ENCODE data around the gene SFSWAP.

SFSWAP gene

DNA sequence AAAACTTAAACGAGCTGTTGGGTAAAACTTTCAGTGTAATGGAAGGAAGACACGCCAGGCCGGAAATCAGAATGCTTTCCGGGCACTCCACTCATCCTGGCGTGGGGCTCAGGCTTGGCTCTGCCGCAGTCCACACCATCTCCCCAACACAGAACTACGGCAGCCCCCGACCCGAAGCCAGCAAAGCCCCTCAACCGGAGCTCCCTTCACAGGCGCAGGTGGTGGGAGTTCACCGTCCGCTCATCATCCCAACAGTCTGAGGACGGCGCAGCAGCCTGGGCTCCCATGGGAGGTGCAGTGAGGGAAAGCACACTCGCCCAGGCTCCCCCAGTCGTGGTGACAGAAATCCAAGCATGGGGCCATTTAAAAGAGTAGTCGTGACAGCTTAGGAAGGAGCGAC is 106.4 kb downstream of the SFSWAP start:
- no peak for DNase-seq (ENCODE audit: low spot score)

DNA sequence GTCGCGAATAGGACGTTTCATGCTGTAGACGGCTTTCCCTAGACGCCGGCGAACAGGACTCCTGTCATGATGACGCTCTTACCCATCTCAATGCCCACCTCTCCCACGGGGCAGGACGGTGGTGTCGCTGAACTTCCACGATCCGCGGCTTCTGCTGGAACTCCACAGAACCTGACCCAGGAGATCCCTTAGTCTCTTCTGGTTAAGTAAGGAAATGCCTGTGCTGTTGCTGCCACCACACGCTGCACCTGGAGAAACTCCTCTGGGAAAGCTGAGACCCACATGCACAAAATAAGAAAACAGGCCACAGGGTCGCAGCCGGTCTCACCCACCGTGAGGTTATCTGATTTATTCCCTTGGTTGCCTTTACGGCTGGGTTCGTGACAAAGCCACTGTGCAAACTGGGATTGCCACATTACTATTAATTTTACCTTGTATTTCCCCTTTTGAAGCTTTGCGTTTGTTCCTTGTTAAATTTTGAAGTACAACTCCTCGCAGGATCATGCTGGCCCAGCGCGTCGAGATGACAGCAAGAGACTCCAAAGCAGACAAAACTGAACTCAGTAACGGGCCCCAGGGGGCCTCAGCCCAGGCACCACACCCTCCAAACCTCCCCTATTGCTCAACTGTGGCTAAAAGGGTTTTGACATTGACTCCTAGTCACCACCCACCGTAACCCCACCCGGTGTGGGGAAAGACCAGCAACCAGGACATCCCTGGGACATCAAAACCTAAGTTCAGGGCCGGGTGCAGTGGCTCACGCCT is 108.1 kb downstream of the SFSWAP start:
- DNase-seq (ENCODE audit: low spot score) = no peak

DNA sequence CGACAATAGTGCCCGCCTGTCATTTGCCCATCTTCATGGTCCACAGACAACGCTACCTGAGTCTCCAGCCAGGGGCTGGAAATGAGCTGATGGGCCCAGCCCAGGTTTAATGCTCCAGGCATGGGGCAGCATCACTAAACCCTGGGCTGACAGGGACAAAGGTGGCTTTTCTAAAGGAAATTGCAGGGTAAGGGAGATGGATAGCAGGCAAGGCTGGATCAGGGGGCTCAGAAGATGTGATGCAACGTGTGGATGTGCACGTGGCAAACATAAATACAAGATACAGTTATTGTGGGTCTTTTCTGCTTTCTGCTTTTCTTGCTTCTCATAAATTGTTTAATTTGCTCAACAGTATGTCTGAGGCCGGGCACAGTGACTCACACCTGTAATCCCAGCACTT is 113.6 kb downstream of the SFSWAP start:
- DNase-seq (ENCODE audit: low spot score) = no peak

DNA sequence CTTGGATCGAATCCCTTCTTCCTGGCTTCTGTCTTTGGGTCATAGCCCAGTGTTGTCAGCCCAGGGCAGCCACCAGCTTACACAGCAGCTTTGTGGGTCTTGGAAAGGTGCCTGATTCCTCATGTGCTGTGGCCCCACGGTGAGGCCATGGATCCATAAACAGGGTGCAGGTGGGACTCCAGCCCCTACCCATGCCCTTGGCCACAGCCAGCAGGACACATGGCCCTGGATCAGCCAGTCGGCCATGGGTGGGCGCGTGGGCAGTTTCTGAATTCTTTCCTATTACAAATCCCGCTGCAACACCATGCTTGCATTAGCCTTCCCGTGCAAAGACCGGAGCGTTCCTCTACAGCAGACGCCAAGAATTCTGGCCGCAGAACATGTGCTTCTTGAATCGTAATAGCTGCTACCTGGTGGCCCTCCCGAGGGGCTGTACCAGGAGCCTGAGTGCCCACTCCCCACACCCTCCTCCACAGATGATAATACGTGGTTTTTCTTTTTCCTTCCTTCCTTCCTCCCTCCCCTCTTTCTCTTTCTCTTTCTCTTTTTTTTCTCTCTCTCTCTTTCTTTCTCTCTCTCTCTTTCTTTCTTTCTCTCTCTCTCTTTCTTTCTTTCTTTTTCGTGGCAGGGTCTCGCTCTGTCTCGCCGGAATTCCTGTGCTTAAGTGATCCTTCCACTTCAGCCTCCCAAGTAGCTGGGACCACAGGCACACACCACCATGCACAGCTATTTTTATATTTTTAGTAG is 114.4 kb downstream of the SFSWAP start:
- no peak for DNase-seq (ENCODE audit: low spot score)

DNA sequence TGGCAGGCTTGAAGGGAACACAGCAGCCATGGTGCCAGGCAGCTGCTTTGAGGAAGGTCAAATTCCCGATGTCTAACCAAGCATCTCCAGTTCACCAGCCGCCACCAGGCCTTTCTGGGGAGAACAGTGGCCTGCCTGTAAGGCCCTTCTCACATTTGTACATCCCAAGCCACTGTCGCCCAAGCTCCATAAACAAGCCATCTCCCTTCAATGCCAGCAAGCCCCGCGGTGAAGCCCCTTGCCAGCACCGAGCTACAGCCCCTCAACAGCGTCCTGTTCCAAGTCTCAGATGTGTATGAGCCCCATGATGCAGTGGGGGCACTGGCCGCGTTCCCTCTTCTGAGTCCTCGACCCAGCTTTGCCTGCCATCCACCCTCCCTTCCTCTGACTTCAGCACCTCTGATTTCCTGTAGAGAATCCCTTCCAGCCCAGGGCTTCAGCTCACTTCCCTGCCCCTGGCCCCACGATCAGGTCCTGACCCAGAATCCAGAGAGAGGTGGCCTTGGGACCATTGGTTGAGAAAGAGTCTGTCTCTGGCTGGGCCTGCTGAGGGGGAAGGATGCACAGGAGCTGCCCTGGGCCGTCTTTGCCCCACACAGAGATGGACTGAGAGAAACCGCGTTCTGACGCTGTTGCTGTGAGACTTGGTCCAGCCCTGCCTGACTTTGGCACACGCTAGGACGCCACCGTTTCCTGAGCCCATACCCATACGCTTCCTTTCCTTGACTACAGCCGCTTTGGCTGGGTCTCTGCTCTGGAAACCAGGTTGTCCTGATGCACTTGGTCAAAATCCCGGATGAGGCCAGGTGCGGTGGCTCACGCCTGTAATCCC is 115.4 kb downstream of the SFSWAP start:
- no peak for DNase-seq (ENCODE audit: low spot score)

DNA sequence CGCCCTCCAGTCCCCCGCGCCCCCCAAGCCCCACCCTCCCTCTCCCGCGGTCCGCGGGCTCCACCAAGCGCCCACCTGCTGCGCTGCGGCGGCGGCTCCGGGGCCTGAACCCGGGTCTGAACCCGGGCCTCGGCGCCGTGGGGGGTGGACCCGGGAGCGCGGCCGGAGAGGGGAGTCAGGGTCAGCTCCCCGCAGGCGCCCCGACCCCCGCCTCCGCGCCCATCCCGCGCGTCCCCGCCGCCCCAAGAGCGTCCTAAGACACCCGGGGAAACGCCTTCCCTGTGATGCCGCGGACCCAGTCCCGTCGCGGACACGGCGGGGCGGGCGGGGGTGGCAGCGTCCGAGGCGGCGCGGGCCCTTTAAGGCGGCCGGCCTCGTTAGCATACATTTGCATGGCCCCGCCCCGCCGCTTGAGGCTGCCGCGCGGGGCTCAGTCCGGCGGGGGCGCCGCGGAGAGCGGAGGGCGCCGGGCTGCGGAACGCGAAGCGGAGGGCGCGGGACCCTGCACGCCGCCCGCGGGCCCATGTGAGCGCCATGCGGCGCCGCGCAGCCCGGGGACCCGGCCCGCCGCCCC is 117.2 kb downstream of the SFSWAP start, which contains the start of gene MMP17:
Gene MMP17, plus strand, starts transcription at position 433 of the 574 bp plus-strand sequence. Its CDS starts 102 bp downstream, at position 535.
- DNase-seq (ENCODE audit: low spot score) = peak; percentile 63

DNA sequence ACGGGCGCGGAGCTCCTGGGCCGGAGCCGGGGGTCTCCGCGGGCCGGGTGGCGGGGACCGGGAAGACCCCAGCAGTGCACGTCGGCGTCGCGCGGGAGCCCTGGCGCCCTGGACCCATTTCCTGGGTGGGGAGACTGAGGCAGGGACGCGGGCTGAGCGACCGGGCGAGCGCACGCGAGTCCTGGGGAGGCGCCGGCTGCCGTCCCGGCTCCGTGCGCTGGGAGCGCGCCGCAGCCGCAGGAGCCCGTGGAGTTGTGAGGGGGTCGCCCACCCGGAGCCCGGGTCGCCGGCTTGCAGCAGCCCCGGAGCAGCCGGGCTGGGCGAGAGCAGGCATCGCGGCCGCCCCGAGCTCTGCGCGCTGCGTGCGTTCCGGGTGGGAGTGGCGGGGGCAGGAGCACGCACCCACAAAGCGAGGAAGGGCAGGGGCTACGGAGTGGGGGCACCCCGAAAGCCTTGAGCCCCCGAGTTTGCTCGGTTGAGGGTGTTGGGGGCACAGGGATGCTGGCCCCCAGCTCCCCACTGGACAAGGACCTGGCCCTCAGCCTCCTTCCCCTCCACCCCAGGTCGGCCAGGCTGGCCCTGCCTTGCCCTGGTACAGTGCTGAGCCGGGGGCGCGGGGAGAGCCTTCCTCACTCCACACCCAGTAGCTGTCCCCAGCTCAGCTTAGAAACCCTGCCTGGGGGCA is 117.9 kb downstream of the SFSWAP start:
- DNase-seq (ENCODE audit: low spot score) = peak; percentile 40

DNA sequence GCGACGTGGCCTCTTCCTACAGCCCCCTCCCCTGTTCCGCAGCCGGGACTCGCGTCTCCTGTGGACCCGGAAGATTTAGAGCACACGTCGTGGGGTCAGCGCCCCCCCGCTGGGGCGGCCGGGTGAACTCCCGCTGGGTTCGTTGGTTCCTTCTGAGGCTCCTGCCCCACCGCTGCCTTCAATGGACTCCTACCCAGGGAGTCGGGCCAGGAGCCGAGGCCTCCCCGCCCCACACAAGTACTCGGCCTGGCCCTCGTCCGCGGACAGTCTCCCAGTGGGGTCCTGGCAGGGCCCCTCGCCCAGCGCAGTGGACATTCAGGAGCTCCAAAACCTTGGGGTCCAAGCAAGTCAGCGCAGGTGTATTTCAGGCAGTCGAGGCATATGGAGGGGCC is 118.5 kb downstream of the SFSWAP start:
- DNase-seq (ENCODE audit: low spot score) = no peak

DNA sequence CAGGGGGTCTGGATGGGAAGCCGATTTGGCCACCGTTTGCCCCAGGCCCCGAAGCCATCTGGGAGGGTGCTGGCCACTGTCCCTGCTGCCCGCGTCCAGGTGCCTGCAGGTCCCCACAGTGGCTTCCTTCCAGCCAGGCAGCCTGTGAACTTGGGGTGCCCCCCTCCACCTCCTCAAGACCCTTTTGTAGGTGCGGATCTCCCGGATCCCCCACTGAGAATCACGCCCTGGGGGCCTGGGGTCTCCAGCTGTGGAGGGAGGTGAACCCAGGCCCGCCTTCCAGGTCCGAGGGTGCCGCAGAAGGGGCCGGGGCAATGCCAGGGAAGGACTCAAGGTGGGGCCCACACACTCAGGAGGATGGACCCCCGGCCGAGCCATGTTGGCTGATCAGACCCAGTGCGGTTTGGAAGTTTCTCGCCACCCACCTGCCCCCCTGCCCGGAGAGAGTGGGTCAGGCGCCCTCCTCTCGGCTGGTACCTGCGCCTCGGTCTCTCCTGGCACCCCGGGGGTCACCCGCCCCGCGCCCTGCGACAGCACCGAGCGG is 119.0 kb downstream of the SFSWAP start:
- DNase-seq (ENCODE audit: low spot score) = no peak

DNA sequence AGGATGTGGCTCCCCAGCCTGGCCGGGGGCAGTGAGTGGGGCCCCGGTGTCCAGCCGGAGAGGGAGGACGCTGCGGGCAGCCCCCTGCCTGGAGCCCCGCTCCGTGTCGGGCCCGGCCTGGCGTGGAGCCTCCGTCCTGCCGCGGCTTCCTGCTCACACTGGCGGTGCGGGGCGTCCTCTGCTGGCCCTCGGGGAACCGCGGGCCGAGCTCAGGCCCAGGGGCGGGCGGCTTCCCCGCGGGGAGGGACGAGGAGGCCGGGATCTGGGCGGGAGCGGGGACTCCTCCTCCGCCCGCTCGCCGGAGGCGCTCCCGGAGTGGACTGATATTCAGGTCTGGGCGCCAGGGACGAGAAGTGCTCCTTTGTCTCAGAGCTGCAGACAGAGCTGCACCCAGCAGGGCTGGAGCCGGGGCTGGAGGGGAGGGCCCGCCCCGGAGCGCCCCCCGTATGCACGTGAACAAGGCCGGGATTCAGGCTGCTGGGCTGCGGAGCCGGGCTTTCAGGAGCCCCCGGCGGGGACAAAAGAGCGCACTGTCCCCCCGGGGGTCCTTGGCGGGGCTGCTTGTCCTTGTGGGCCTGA is 119.5 kb downstream of the SFSWAP start:
- DNase-seq (ENCODE audit: low spot score) = peak; percentile 74

DNA sequence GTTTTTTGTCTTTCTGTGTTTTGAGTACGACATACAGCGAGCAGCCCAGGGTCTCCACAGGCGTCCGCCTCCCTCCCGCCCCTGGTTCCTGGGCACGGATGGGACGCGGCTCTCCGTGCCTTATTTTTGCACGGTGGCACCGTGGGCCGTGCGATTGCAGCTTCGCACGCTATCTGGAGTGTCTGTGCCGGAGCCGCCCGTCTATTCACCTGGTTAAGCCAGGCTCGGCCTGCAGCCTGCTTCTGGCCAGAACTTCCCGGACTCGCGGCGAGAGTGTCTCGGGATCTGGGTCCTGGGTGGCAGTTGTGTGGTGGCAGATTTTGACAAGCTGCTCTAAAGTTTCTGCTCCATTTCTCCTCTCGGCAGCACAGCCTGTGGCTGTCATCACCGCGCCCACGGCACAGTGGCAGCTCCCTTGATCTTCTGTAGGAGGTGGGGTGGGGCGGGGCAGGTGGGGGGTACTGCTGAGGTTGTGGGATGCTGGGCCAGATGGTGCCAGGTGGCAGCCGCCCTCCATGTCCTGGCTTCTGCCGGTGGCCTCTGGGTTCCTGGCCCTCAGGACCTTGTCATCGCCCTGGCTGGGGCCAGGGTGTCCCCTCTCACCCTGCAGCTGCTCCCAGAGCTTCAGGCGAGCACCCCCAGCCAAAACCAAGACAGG is 120.2 kb downstream of the SFSWAP start:
- no peak for DNase-seq (ENCODE audit: low spot score)

DNA sequence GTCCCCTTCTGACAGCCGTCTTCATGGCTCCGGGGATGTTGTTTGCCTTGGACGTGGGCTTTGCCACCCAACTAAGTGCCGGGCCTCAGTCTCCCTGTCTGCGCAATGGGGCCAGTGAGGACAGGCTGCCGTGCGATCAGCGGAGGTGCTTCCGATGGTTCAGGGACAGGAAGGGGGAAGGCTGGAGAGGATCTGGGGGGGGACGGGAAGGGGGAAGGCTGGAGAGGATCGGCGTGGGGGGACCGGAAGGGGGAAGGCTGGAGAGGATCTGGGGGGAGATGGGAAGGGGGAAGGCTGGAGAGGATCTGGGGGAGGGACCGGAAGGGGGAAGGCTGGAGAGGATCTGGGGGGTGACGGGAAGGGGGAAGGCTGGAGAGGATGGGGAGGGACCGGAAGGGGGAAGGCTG is 120.7 kb downstream of the SFSWAP start:
- no peak for DNase-seq (ENCODE audit: low spot score)

DNA sequence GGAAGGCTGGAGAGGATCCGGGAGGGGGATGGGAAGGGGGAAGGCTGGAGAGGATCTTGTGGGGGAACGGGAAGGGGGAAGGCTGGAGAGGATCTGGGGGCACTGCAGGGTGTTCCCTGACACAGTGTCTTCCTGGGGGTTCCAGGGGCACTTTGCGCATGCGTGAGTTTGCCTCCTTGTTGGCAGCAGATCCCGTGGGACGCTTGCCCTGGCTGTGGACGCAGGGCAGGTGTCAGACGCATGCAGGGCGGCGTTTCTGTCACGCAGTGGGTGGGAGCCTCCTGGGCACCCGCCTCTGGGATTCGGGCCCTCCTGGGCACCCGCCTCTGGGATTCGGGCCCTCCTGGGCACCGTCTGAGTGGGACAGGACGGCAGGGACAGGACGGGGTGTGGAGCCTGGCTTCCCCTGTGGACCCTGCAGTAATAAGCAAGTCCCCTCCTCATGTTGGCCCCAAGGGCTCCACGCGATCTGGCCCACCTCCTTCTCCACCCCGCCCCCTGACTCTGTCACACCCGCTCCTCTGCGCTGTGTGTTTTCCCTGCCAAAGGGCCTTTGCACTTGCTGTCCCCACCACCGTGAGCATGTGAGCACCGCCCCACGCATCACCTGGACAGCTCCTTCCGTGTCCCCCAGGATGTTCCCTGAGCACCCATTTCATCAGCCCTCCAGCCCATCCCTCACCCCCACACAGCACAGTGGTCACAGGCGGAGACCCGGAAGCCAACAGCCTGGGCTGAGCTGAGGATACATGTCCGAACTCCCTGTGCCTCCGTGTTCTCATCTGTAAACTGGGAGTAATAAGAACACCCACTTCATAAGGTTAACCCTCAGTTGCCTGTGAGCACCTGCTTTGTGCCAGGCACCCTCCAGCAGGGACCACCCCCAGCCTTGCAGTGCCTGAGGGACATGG is 121.7 kb downstream of the SFSWAP start:
- no peak for DNase-seq (ENCODE audit: low spot score)

DNA sequence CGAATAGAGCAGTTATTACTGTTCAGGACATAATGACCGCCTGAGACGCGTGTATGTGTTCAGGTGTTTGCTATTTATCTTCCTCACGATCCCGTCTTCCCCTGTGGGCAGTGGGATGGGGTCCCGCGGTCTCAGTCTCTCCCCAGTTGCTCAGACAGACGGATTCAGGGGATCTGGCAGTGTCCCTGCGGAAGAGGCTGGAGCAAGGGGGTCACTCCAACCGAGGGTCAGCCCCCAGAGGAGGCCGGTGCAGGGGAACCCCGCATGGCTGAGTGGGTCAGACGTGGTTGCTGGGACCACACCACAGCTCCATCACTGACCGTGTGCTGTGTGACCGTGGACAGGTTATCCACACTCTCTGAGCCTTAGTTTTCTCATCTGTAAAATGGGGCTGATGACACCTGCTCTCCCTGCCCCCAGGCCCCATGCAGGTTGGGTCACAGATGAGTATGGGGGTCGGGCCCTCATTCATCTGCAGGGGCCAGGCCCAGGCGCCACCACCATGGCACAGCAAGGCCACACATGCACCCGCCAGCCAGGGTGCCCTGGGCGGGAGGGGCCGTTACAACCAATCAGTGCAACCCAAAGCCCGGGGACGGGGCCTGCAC is 122.5 kb downstream of the SFSWAP start:
- no peak for DNase-seq (ENCODE audit: low spot score)

DNA sequence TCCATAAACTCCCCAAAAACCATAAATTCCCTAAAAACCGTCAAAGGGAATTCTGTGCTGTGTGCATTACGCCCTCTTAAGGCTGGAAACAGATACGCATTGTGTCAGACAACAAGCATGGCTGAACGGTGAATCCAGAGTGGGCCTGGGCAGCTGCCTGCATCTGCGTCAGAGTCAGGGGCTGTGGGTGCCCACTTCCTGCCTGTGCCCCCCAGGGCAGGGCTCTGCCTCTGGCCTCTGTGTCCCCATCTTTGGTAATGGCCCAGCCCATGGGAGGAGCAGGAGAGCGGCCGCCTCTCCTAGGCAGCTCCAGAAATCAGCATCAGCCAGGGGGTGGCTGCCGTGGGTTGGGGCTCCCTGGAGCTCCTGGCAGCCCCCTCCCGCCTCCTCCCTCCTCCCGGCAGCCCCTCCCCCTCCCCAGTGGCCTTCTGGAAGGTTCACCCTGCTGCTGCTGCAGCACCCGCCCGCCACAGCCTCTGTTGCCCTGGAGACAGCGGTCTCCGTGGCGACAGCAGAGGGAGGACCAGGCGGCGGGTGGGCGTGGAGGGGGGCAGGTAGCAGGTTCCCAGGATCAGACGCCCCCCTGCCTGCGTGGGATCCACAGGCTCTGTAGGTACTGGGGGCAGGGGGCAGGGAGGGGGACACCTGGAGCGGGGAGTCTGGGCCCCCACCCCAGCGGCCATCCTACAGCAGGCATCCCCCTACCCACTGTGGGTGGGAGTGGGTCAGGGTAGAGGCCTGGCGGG is 123.2 kb downstream of the SFSWAP start:
- no peak for DNase-seq (ENCODE audit: low spot score)

DNA sequence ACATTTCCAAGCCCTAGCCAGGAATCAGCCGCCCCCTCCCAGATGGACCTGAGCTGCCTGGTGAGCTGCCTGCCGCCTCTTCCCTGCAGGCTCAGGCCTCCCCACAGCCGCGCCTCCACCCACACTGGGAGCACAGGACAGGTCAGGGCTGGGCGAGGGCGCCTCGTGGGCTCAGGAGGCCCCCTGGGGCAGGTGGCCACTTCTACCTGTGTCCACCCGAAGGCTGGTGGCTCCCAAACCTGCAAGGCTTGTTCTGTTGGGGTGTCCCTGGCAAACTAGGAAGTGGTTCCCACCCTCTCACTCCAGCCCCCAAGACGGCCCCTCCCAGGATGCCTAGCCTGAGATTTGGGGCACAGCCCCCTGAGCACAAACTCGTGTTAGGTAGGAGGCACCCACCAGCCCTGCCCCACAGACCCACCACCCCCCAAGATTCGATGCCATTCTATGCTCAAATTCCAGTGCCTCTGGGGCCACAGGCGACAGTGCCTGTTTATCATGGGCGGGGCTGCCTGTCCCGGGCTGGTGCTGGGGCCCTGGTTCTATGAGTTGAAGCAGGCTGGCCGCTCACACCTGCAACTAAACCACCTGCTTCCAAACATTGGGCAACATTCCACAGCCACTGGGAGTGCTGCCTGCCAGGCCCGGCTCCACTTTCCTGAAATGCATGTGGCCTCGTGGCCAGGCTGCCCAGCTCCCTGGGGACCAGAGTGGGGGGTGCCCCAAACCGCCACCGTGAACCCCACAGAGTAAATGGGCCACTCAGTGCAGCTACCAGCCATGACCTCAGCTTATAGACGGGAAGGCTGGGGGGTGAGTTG is 124.1 kb downstream of the SFSWAP start:
- no peak for DNase-seq (ENCODE audit: low spot score)

DNA sequence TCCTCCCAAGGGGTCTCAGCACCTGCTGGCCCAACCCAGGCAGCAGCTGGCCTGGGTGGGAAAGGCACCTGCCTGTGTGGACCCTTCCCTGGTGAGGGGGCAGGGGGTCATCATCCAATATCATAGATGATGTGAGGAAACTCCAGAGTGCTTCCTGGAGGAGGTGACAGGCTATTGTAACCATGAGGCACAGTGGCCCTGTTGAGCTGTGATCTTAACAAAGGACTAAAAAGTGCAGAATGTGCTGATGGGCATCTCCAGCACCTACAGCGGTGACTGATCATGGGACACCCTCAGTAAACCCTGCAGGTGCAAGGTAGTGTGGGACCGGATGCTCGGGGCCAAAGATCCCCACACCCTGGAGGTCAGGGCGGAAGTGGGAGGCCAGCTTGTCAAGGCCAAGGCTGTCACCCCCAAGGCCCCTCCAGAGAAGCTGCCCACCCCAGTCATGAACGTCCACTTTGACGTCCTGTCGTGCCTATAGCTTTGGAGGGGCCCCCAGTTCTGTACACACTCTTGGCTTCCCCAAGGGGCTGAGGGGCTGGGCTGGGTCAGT is 124.8 kb downstream of the SFSWAP start:
- DNase-seq (ENCODE audit: low spot score) = no peak

Data from HuH-7.5 (cell line).